Trophoblast cell (in vitro differentiated cells and primary cell): Measurements from ENCODE around the gene CCRL2.
A peak's percentile ranks its signal among the peaks of the same experiment; 100 is the strongest.

Experiments
- DNase-seq, 2 donors: peaks; one replicate each; pipeline ENCODE4 v3.0.0-alpha.2; 2016
- H2AFZ ChIP-seq: 2 replicates; pipeline ENCODE4 v1.6.1; 2013; ENCODE audit warnings: low read length, moderate library complexity, mild to moderate bottlenecking; ENCODE audit not compliant: insufficient read depth, poor library complexity
- H2AK5ac ChIP-seq: 2 replicates; pipeline ENCODE4 v1.6.1; 2013; ENCODE audit warnings: mild to moderate bottlenecking, low read length
- H2BK120ac ChIP-seq: 2 replicates; pipeline ENCODE4 v1.6.1; 2013; ENCODE audit warnings: low read length, mild to moderate bottlenecking, moderate library complexity; ENCODE audit not compliant: insufficient read depth, poor library complexity
- H2BK12ac ChIP-seq: 2 replicates; pipeline ENCODE4 v1.6.1; 2013; ENCODE audit warnings: mild to moderate bottlenecking, low read length, moderate library complexity
- H2BK5ac ChIP-seq: 2 replicates; pipeline ENCODE4 v1.6.1; 2013; ENCODE audit warnings: low read length, low read depth, moderate library complexity, mild to moderate bottlenecking; ENCODE audit not compliant: poor library complexity
- H3K14ac ChIP-seq: 2 replicates; pipeline ENCODE4 v1.6.1; 2013; ENCODE audit warnings: mild to moderate bottlenecking, low read length
- H3K18ac ChIP-seq: 2 replicates; pipeline ENCODE4 v1.6.1; 2013; ENCODE audit warnings: mild to moderate bottlenecking, low read length
- H3K23ac ChIP-seq: 2 replicates; pipeline ENCODE4 v1.6.1; 2013; ENCODE audit warnings: low read length
- H3K27ac ChIP-seq: 2 replicates; pipeline ENCODE4 v1.5.1; 2013; ENCODE audit warnings: low read depth, mild to moderate bottlenecking, inconsistent platforms, low read length, moderate library complexity
- H3K27me3 ChIP-seq: 2 replicates; pipeline ENCODE4 v1.6.1; 2013; ENCODE audit warnings: inconsistent platforms, mild to moderate bottlenecking, low read length, moderate library complexity; ENCODE audit not compliant: insufficient read depth
- H3K36me3 ChIP-seq, 2 experiments: 1 replicate in 1 of 2; 2 replicates in 1 of 2; pipeline ENCODE4 v1.6.1; 2013; ENCODE audit warnings: low read length in 2 of 2, mild to moderate bottlenecking in 2 of 2, moderate library complexity in 1 of 2; ENCODE audit not compliant: insufficient read depth in 2 of 2, control insufficient read depth in 1 of 2
- H3K4ac ChIP-seq: 2 replicates; pipeline ENCODE4 v1.6.1; 2013; ENCODE audit warnings: low read depth, mild to moderate bottlenecking, low read length, moderate library complexity
- H3K4me1 ChIP-seq, 2 experiments: 1 replicate in 1 of 2; 2 replicates in 1 of 2; pipeline ENCODE4 v1.6.1; 2013; ENCODE audit warnings: low read length in 2 of 2, mild to moderate bottlenecking in 2 of 2, moderate library complexity in 1 of 2; ENCODE audit not compliant: insufficient read depth in 2 of 2, control insufficient read depth in 1 of 2
- H3K4me2 ChIP-seq: 2 replicates; pipeline ENCODE4 v1.6.1; 2013; ENCODE audit warnings: inconsistent platforms, mild to moderate bottlenecking, low read length, moderate library complexity
- H3K4me3 ChIP-seq: 2 replicates; pipeline ENCODE4 v1.5.1; 2013; ENCODE audit warnings: mild to moderate bottlenecking, low read depth, low read length, inconsistent platforms
- H3K79me1 ChIP-seq: one replicate; pipeline ENCODE4 v1.6.1; 2013; ENCODE audit warnings: low read length
- H3K79me2 ChIP-seq: 2 replicates; pipeline ENCODE4 v1.6.1; 2013; ENCODE audit warnings: low read length, mild to moderate bottlenecking; ENCODE audit not compliant: control insufficient read depth, insufficient read depth, poor library complexity
- H3K9ac ChIP-seq: 2 replicates; pipeline ENCODE4 v1.6.1; 2013; ENCODE audit warnings: mild to moderate bottlenecking, low read length
- H3K9me3 ChIP-seq: 2 replicates; pipeline ENCODE4 v1.6.1; 2013; ENCODE audit warnings: low read depth, mild to moderate bottlenecking, control low read depth, inconsistent platforms, low read length; ENCODE audit not compliant: insufficient read depth
- H4K12ac ChIP-seq: 2 replicates; pipeline ENCODE4 v1.6.1; 2013; ENCODE audit warnings: low read depth, mild to moderate bottlenecking, low read length, moderate library complexity
- H4K8ac ChIP-seq: 2 replicates; pipeline ENCODE4 v1.6.1; 2013; ENCODE audit warnings: low read depth, mild to moderate bottlenecking, low read length, moderate library complexity
- H4K91ac ChIP-seq: one replicate; pipeline ENCODE4 v1.6.1; 2013; ENCODE audit warnings: low read depth, mild to moderate bottlenecking, low read length, moderate library complexity
- WGBS: extraction: QIAGEN DNeasy Blood & Tissue Kit; methylation state at CpG from one replicate; pipeline ENCODE4 v1.1.7; 2013; ENCODE audit warnings: missing lambda C conversion rate; ENCODE audit not compliant: insufficient read length, insufficient coverage; ENCODE audit errors: extremely low coverage; 5-methylcytosine and 5-hydroxymethylcytosine counted together

CCRL2 gene

GRCh38 chr3:46435081-46435726 is 28.1 kb downstream of the CCRL2 start:
- Histone ChIP-seq H3K36me3 (peaks cover 0 to 2% of the 10 kb centered on the region in 2 experiments), H3K27me3 (no peaks in the 10 kb centered on the region), H3K9me3 (peaks cover 6% of the 10 kb centered on the region), H4K8ac (no peak overlapping the region), H2BK5ac (no peak overlapping the region), H4K91ac (no peak overlapping the region), H2AK5ac (no peak overlapping the region), H3K79me1 (peaks cover 2% of the 10 kb centered on the region), H2BK12ac (no peak overlapping the region), H4K12ac (no peak overlapping the region), H3K18ac (no peak overlapping the region), H3K9ac (no peak overlapping the region), H3K23ac (no peak overlapping the region), H2BK120ac (no peak overlapping the region), H3K14ac (no peak overlapping the region), H3K4me1 (peaks cover 3% of the 10 kb centered on the region in 2 experiments), H3K4me2 (no peak overlapping the region), H3K4ac (no peak overlapping the region), H2AFZ (no peak overlapping the region), H3K79me2 (no peaks in the 10 kb centered on the region), H3K27ac (no peak overlapping the region), H3K4me3 (no peak overlapping the region)
- WGBS = no CpG with 5 or more reads among the region's 3 CpGs
- DNase-seq = peak; percentile 10 to 62

GRCh38 chr3:46438831-46439230 is 31.8 kb downstream of the CCRL2 start:
- no peak overlapping the region for H2BK12ac ChIP-seq
- no peaks in the 10 kb centered on the region for H3K27me3 ChIP-seq
- H3K4me3 ChIP-seq = no peak overlapping the region
- H3K79me1 ChIP-seq = peaks cover 1% of the 10 kb centered on the region
- no peak overlapping the region for H3K4ac ChIP-seq
- peaks cover 1 to 2% of the 10 kb centered on the region in 2 experiments for H3K4me1 ChIP-seq
- no CpG with 5 or more reads among the region's 3 CpGs for WGBS
- H4K91ac ChIP-seq = no peak overlapping the region
- no peak for DNase-seq
- H3K36me3 ChIP-seq = no peaks in the 10 kb centered on the region
- no peak overlapping the region for H3K18ac ChIP-seq
- no peak overlapping the region for H4K12ac ChIP-seq
- H3K14ac ChIP-seq = no peak overlapping the region
- H3K79me2 ChIP-seq = no peaks in the 10 kb centered on the region
- H4K8ac ChIP-seq = no peak overlapping the region
- peaks cover 3% of the 10 kb centered on the region for H3K9me3 ChIP-seq
- no peak overlapping the region for H3K23ac ChIP-seq
- H2AFZ ChIP-seq = no peak overlapping the region
- no peak overlapping the region for H3K27ac ChIP-seq
- no peak overlapping the region for H2BK5ac ChIP-seq
- no peak overlapping the region for H3K4me2 ChIP-seq
- H3K9ac ChIP-seq = no peak overlapping the region
- H2AK5ac ChIP-seq = no peak overlapping the region
- no peak overlapping the region for H2BK120ac ChIP-seq

DNA sequence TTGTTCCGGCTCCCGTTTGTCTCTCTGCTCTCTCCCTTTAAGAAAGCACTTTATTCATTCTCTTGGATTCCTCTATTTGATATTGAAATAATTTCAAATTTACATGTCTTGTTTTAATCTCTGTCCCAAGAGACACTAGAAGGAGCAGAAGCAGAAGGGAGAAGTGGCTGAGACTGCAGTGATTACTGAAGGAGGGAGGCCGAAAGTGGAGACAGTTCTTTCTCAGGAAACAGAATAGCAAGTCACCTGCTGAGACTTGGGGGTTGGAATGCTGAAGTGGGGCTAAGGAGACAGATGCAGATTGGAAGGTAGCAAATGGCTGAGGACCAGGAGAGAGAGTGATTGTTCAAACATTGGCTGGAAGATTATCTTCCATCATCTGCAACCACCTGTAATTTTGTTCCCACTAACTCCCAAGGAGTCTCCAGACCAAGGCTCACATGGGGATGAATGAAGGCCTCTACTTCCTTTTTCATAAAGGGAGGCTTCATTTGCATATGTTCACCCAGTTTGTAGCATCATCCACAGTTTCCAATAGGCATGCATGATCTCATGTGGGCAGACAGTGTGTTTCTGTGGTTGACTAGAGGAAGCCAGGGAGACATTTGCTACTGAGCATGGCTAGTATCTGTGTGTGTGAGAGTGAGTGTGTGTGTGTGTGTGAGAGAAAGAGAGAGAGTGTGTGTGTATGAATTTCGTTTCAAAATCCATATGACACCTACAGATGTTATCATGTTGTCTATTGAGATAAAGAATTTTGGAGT is 33.7 kb downstream of the CCRL2 start:
- Histone ChIP-seq H2BK12ac (no peak overlapping the region), H2BK5ac (no peak overlapping the region), H3K4me3 (no peak overlapping the region), H2AK5ac (no peak overlapping the region), H3K9me3 (peaks cover 2% of the 10 kb centered on the region), H3K14ac (no peak overlapping the region), H3K4me2 (no peak overlapping the region), H4K8ac (no peak overlapping the region), H3K27me3 (no peaks in the 10 kb centered on the region), H3K36me3 (no peaks in the 10 kb centered on the region), H3K27ac (no peak overlapping the region), H3K23ac (no peak overlapping the region), H2AFZ (no peak overlapping the region), H4K91ac (no peak overlapping the region), H3K79me1 (no peaks in the 10 kb centered on the region), H3K18ac (no peak overlapping the region), H3K4me1 (no peaks in the 10 kb centered on the region), H3K9ac (no peak overlapping the region), H3K79me2 (no peaks in the 10 kb centered on the region), H3K4ac (no peak overlapping the region), H2BK120ac (no peak overlapping the region), H4K12ac (no peak overlapping the region)
- no CpG with 5 or more reads among the region's 4 CpGs for WGBS
- peak in 1 of 2 donors; percentile 7 for DNase-seq

DNA sequence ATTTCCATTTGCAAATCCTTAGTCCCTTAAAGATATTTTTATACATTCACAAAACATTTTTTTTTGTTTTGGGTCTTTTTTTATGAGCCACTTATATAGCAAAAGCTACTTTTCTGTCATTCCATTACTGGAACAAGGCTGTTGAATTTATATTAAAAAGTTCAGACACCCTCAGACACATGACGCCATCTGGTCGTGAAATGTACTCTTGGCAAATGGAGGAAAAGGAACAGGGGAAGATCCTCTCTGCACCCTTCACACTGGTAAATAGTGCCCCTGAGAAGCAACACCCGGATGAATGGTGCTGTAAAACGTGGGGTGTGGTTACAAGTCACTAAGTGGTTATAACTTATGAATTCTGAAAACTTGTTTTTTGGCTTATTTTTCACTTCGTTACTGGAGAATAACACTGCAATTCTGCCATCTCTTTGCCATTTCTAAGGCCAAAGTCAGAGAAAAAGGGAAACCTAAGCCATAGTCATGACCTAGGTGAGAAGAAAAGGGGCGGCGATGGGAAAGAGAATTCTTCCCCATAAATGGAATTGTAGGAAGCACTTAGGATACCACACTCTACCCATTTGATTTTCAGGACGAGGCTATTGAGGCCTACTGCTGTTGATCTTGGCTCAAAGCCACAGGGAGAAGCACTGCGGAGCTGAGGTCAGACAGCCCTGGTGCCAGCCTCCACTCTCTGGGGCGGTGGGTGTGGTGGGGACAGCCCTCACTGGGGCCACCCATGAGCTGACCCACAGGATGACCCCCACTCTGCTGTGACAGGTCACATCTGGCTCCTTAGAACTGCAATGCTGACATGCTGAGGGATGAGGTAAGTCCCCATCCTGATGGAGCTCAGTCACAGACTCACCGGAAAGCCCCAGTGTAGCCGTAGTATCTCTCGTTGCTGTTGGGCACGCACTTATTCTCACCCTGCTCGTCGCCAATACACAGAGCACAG is 35.8 kb downstream of the CCRL2 start:
- no peak overlapping the region for H4K8ac ChIP-seq
- no peak overlapping the region for H4K91ac ChIP-seq
- H3K9ac ChIP-seq = no peak overlapping the region
- DNase-seq = peak in 1 of 2 donors; percentile 72
- H3K4me1 ChIP-seq = no peaks in the 10 kb centered on the region
- H4K12ac ChIP-seq = no peak overlapping the region
- H3K79me1 ChIP-seq = no peaks in the 10 kb centered on the region
- no peaks in the 10 kb centered on the region for H3K36me3 ChIP-seq
- H3K23ac ChIP-seq = no peak overlapping the region
- WGBS = no CpG with 5 or more reads among the region's 16 CpGs
- H2BK12ac ChIP-seq = no peak overlapping the region
- no peak overlapping the region for H3K4me3 ChIP-seq
- no peak overlapping the region for H2BK5ac ChIP-seq
- no peak overlapping the region for H3K4ac ChIP-seq
- no peak overlapping the region for H3K4me2 ChIP-seq
- H2AK5ac ChIP-seq = no peak overlapping the region
- H3K27ac ChIP-seq = no peak overlapping the region
- no peaks in the 10 kb centered on the region for H3K27me3 ChIP-seq
- H2BK120ac ChIP-seq = no peak overlapping the region
- no peak overlapping the region for H3K14ac ChIP-seq
- H2AFZ ChIP-seq = no peak overlapping the region
- no peak overlapping the region for H3K18ac ChIP-seq
- peaks cover 2% of the 10 kb centered on the region for H3K9me3 ChIP-seq
- H3K79me2 ChIP-seq = no peaks in the 10 kb centered on the region
